ENCODE data around the gene TIAM1.

- TF ChIP-seq, protein P1, sequence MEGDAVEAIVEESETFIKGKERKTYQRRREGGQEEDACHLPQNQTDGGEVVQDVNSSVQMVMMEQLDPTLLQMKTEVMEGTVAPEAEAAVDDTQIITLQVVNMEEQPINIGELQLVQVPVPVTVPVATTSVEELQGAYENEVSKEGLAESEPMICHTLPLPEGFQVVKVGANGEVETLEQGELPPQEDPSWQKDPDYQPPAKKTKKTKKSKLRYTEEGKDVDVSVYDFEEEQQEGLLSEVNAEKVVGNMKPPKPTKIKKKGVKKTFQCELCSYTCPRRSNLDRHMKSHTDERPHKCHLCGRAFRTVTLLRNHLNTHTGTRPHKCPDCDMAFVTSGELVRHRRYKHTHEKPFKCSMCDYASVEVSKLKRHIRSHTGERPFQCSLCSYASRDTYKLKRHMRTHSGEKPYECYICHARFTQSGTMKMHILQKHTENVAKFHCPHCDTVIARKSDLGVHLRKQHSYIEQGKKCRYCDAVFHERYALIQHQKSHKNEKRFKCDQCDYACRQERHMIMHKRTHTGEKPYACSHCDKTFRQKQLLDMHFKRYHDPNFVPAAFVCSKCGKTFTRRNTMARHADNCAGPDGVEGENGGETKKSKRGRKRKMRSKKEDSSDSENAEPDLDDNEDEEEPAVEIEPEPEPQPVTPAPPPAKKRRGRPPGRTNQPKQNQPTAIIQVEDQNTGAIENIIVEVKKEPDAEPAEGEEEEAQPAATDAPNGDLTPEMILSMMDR (IDR thresholded peaks at IDR 0.05), result no peak
- TF ChIP-seq POLR2A (IDR thresholded peaks at IDR 0.05), result no peak
Observed at GRCh38 chr21:31111093-31111492, 233.0 kb downstream of the TIAM1 start.

Data from right lobe of liver (tissue), 4 donors.